HG03432 (cell line): ENCODE data around the gene IDUA.

Experiments
- ATAC-seq: cut with Tn5 transposase; IDR thresholded peaks from one replicate; pipeline ENCODE4 v1.9.1; 2021; ENCODE audit warnings: mild to moderate bottlenecking, moderate library complexity; ENCODE audit not compliant: unreplicated experiment

IDUA gene

DNA sequence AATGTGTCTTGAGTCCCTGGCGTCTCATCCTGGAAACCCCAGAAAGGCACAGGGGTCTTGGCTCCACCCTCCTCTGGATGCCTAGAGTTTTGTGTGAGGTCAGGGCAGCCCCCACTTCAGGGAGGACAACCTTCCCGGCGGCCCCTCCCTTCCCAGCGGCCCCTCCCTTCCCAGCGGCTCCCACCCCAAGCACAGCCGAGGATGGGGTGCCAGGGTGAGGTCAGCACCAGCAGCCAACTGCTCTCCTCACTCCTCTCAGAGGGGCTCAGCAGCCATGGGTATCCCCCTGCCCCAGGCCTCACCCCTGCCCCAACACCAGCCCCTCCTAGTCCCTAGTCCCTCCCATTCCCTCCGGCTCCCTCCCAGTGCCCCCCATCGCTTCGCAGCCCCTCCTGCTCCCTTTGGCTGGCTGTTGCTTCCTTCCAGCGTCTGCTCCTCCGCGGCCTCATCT is 30.9 kb upstream of the IDUA start:
- ATAC-seq, result no peak

DNA sequence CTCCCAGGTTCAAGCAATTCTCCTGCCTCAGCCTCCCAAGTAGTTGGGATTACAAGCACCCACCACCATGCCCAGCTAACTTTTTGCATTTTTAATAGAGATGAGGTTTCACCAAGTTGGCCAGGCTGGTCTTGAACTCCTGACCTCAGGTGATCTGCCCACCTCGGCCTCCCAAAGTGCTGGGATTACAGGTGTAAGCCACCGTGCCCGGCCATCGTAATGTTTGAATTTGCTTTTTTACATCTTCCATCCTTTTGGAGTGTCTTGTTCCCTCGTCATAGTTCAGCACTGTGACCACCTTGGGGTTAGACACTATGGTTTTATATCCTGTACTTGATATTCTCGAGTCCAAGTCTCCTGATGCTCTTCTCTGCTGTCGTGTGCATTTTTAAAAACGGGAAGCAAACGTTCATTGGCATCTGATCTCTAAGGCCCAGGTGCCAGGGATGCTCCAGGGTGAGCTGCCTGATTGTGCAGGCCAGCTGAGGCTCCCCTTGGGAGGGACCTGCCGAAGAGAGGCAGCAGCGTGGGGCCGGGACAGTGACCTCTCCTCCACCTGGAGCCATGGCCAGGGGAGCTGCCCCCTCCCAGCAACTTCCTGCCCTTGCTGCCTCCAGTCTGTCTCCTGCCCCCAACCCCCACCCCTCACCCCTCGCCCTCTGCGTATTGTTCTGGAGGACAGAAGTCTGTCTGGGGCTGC is 30.2 kb upstream of the IDUA start:
- no peak for ATAC-seq

DNA sequence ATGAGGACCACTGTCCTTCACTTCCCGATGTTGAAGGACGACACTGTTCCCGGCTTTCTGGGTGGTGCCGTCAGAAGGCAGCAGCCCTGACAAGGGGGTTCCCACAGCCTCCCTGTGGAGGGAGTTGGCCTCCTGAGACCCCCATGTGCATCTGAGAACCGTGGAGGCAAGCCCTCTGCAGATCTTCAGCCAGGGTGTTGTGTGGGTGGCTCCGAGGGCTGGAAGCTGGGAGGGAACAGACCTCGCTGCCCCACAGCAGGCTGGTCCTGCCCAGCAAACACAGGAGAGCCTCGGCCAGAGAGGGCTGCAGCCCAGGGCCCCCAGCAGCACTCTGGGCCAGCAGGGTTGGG is 29.6 kb upstream of the IDUA start:
- ATAC-seq, result no peak

DNA sequence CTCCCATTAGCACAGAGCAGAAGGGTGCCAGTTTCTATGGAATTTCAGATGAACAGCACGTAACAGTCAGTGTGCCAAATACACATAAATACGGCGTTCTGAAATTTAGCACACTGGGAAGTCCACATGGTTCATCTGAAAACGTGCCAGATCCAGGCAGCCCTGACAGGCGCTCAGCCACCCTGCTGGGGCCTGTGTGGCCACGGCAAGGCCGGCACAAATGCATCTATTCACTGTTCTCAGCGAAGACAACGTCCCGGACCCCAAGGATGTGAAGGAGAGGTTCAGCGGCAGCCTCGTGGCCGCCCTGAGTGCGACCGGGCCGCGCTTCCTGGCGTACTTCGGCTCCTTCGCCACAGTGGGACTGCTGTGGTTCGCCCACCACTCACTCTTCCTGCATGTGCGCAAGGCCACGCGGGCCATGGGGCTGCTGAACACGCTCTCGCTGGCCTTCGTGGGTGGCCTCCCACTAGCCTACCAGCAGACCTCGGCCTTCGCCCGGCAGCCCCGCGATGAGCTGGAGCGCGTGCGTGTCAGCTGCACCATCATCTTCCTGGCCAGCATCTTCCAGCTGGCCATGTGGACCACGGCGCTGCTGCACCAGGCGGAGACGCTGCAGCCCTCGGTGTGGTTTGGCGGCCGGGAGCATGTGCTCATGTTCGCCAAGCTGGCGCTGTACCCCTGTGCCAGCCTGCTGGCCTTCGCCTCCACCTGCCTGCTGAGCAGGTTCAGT is 29.1 kb upstream of the IDUA start:
- no peak for ATAC-seq

DNA sequence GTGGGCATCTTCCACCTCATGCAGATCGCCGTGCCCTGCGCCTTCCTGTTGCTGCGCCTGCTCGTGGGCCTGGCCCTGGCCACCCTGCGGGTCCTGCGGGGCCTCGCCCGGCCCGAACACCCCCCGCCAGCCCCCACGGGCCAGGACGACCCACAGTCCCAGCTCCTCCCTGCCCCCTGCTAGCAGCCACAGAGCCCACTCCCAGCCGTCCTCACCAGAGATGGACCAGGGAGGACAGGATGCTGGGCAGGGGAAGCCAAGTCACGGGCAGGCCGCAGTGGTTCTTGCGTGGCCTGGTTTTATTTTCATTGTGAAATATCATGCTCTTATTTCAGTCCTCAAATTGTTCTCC is 28.6 kb upstream of the IDUA start:
- no peak for ATAC-seq

DNA sequence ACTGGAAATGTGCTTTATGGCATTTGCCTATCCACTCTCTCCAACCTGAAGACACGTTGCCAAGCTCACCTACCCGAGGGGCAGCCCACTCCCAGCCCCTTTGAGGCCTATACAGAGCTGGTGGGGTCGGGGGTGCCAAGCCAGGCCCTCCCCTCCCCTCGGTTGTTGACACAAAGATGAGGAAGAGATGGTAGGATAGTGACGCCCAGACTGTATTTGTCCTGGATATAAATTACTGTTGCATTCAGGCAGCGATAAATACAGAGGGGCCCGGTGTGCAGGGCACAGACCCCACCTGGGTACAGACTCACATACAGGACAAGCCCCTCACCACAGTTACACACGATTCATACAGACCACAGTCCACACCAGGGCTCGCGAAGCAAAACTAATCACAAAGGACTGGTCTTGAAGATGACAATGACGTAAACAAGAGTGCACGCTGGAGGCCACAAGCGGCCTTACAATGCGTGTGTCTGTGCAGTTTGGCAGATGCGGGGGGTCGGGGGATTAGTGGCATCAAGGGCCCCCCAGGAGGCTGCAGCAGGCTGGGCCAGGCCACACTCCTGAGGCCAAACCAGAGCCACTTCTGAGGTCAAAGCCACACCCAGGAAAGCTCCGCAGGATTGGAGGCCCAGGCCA is 28.0 kb upstream of the IDUA start:
- no peak for ATAC-seq

DNA sequence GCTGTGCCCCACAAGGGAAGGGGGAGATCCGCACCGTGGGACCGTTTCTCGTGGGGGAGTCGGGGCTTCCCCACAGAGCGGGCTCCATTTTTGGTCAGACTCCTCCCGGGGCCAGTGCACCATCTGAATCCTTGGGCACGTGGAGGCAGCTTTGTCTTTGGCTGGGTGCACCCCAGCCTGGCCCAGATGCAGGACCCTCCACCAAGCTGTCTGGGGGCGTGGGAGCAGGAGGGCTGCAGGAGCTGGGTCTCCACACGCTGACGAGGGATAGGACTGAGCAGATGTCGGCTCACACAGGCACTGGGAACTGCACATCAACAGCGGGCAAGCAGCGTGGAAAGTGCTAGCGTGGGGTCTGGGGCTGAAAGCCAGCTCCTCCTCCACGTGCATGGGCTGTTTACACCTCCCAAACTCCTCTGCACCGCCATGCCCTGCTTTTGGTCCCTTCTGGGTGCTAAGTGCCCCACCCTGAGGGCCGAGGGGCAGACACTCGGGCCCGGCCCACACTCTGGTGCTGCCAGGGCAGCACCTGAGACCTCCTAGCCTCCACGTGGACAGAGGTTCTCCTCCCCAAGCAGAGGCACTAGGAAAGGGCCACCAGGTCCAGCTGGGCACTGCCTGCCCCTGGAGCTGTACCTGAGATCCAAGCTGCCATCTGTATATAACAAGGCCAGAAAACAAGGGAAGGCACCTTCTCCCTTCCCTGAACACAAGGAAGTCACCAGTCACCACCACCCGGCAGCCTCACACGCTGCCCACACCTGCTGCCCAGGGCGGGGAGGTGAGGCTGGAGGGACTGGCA is 27.3 kb upstream of the IDUA start:
- ATAC-seq, result no peak

DNA sequence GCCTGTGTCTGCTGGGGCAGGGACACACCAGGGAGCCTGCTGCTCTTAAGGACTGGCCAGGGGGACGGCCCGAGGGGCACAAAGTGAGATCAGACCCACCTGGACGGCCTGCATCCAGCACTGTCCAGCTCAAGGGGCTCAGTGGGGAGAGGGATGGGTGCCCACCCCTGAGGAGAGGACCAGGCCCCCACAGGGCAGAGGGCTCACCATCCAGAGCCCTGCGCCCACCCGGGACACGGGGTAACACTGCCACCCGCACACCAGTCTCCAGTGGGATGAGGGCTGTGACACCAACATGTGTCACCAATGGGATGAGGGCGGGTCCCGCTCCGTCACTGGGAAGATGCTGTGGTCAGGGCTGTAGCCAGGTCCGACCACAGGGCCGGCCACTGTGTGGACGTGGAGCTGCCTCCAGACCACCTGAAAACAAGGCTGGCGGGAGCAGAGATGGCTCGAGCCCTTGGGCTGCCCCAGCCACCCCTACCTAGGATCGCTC is 26.7 kb upstream of the IDUA start:
- no peak for ATAC-seq

DNA sequence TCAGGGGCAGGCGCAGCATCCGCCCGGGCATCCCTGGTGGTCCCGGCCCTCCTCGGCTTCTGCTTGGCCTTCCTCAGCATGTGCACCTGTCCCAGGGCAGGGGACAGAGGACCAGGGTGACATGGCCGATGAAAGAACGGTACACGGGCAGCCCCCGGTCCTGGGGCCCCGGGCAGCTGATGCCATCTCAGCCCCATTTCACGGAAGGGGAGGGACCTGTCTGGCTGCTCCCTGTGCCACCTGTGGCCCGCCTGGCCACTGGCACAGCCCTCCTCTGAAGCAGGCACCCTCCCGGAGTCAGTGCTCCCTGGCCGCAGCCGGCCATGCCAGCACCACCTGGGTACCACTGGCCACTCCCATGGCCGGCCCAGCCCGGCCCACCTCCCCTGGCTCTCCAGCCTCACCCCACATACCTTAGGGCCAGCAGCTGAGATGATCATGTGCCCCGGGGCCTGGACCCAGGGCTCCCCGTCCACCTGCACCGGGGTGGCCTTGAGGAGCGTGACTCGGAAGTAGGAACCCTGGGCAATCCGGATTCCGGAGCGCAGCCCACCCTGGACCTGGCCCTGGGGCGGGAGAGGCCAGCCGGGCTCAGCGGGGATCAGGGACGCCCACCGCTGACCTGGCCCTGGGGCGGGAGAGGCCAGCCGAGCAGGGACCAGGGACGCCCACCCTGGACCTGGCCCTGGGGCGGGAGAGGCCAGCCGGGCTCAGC is 26.1 kb upstream of the IDUA start:
- ATAC-seq, result no peak

DNA sequence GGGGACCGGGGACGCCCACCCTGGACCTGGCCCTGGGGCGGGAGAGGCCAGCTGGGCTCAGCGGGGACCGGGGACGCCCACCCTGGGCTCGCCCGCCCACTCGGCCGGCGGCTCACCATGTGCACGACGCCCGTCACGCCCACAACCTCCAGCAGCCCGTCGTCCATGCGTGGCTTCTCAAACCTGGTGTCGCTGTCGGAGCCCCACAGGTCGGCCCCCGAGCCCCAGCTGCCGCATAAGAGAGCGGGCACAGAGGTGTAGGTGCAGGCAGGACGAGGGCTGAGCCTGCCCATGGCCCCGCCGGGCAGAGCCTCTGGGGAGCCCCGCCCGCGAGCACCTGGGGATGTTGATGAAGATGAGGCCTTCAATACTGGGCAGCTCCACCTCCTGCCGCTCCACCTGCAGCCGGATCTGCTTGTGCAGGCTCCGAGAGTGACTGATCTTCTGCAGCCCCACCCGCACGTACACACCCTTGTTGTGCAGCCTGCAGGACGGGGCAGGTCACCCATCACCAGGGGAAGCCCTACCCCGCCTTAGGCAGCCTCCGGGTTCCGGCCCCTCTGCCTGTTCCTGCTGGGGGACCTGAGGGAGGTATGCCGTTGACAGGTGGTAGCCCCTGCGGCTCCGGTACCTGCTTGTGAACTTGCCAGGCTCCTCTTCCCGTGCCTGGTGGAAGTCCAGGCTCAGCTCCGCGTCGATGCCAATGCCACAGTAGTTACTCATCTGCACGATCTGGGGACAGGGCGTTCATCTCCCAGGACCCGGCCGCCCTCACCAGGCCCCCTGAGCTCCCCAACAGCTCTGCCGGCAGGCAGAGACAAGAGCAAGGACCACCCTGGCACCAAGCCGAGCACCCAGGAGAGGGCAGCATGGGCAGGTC is 25.3 kb upstream of the IDUA start:
- ATAC-seq, result no peak

DNA sequence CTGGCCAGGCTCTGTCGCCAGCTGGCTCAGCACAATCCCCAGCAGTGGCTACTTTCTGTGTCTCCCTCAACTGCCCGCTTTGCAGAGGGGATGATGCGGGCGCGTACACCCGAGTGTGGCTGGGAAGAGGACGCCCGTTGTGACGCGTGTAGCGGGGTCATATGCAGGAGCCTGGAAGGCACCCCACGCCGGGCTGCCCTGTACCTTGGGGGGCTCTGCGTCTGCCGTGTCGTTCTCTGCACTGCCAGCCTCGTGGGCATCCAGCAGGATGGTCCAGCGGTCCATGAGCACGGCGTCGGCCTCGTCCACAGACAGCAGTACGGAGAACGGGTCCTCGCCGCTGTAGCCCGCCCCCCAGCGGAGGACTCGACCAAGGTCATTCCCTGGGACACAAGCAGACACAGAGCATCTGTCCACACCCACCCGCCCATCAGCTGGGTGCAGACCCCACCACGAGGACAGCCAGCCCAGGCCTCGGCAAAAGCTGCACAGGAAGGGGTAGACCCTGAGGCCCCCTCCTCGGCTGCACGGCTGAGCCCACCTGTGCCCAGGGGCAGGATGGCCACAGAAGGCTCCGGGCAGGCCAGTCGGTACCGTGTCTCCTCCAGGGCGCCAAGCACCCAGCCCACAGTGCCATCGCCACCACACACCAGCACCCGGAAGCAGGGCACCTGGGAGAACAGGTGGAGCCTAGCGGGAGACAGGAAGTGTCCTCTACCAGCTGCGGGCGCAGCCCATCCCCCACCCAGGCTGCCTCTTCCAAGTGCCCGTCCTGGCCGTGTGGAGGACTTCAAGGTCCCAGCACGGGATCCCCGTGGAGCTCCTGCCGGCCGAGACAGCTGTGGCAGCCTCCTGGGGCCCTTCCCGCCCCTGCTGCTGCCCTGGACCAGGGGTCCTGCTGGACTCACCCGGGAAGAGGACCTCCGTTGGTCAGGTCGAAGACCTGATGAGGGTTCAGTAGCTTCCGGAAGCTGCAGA is 24.3 kb upstream of the IDUA start:
- ATAC-seq, result no peak

DNA sequence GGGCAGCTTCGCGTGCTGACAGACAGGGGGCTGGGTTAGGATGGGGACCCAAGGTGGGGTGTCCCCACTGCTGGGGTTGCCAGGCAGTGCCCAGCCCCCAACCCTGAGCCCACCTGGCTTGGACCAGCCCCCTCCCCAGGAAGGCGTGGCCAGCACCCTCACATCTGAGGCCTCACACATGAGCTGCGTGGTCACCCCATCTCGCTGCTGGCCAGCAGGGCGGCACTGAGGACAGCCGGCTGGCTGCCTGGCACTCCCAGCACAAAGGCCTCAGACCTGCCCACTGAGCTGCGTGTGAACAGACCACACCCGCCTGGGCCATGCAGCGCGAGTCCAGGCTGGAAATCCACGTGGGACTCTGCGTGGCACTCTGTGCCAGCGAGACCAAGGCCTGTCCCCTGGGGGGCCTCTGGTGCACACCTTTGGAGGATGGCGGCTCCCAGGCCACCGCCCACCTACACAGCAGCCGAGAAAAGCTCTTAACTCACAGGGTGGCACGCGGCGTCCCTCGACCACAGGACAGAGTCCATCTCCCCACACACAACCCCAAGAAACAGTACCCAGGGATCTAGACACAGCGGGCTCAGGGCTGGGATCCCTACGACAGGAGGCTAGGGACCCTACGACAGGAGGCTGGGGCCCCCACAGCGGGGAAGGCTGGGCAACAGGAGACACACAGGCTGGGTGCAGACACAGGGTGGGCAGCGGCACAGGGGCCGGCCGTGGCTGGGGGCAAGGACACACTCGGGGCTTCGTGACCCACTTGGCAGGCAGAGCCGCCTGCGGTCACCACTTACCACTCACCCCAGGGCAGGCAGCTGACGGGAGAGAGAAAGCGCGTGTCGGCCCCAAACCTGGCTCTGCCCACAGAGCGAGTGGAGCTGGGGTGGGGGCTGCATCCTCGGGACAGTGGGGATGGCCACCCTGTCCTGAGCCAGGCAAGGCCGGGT is 23.3 kb upstream of the IDUA start:
- ATAC-seq, result no peak

DNA sequence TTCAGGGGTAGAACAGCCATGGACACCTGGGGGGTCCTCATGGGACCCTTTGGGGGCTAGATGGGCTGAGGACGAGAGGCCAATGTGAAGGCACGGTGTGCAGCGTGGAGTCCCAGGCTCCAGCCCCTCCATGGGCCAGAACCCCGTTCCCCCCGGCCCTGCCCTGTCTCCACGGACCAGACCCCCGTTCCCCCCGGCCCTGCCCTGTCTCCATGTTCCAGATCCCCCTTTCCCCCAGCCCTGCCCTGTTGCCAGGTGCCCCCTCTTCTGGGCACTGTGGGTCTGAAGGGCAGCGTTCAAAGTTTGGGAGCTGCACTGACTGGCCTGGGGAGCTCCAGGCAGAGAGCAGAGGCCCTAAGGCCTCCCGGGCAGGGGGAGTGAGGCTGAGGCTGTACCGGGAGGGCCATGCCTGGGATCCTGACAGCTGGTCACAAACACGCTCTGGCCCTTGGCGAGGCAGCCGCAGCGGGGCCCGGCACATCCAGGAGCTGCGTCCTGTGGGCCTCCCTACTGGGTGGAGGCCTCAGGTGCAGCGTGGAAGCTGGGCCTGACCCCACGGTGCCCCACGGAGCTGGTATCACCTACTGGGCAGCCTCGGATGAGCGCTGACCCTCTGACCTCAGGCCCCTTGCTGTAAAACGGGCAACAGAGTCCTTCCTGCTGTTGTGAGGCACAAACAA is 22.4 kb upstream of the IDUA start:
- no peak for ATAC-seq

DNA sequence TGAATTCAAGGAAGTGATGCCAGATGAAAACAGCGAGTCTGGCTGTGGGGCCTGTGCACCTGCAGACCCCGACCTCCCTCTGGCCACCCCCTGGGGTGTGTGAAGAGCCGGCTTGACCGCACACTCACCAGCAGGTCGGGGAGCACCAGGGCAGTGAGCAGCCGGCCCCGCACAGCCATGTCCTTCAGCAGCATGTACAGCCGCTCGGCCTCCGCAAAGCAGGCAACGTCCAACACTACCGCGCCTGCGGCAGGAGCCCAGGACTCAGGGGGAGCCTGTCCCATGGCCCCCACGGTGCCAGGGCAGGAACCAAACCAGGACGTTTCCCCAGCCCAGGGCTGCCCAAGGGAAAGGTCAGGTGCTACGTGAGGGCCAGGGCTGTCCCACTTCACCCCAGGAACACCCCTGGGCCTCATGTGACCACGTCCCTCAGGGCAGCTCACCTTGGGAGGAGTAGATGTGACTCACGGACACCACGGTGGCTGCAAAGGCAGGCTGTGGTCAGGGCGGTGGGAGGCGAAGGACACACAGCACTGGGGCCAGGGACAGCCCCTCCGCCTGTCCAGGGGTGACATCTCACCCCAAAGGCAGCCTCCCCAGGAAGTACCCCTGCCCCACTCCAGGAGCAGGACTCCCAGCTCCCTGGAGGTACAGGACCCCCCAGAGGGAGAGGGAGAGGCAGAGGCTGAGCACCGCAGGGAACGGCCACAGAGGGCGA is 21.6 kb upstream of the IDUA start:
- no peak for ATAC-seq

DNA sequence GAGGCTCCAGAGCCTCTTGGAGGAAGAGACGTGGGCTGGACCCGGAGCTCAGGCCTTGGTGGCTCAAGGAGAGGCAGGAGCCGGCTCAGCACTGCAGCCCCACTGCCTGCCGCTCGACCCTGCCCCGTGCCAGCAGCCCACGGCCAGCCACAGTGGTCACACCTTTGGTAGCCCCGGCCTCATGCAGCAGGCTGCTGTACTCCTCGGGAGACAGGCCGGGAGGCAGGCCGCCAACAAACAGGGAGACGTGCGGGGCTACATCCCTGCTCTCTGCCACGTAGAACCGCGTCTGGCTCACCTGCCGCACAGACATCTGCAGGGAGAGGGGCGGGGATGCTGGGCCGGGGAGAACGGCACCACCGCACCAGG is 21.1 kb upstream of the IDUA start:
- ATAC-seq, result no peak
